Astrocyte (in vitro differentiated cells and primary cell): ENCODE results near the gene PLXNB1.

Experiments
- CTCF ChIP-seq: IDR thresholded peaks from 2 replicates; pipeline ENCODE4 v1.5.1; 2011; ENCODE audit warnings: low read depth, mild to moderate bottlenecking, inconsistent platforms, low read length, moderate library complexity; ENCODE audit not compliant: insufficient read depth
- EZH2 ChIP-seq: IDR thresholded peaks from 2 replicates; pipeline ENCODE4 v1.6.1; 2012; ENCODE audit warnings: mild to moderate bottlenecking, low read length, inconsistent platforms; ENCODE audit not compliant: insufficient read depth

- no peak for TF ChIP-seq CTCF
- TF ChIP-seq EZH2, result no peak
Observed at GRCh38 chr3:48426401-48426909, 3.4 kb downstream of the PLXNB1 start.
